Small intestine (tissue), 7 donors: ENCODE data around the gene ETV6. TPM values are rescaled to one million over a fixed set of nuclear protein-coding genes. Genes with fewer than 3 reads are reported as not detected.
A peak's percentile ranks its signal among the peaks of the same experiment; 100 is the strongest.

Source experiments
- DNase-seq, 2 donors: peaks; one replicate each; pipeline versions ENCODE4 v3.0.0 to v3.0.0-alpha.2; 2013
- FAIRE-seq: peaks from 2 replicates; lab custom pipeline; 2012; peaks lifted over from hg19 to GRCh38; lab: Jason Lieb, UNC
- H3K27ac ChIP-seq, 3 donors: one replicate each; pipeline ENCODE4 v1.5.1; 2013; ENCODE audit warnings: low read length in 2 of 3, mild to moderate bottlenecking in 2 of 3, control low read depth in 1 of 3, inconsistent platforms in 1 of 3, low read depth in 1 of 3, moderate library complexity in 1 of 3
- H3K27me3 ChIP-seq, 3 donors: one replicate each; pipeline ENCODE4 v1.6.1; 2013; ENCODE audit warnings: low read length in 3 of 3, inconsistent platforms in 1 of 3; ENCODE audit not compliant: control insufficient read depth in 3 of 3, insufficient read depth in 3 of 3
- H3K36me3 ChIP-seq, 3 donors: one replicate each; pipeline ENCODE4 v1.6.1; 2013; ENCODE audit warnings: low read length in 3 of 3, inconsistent platforms in 1 of 3, low read depth in 1 of 3, mild to moderate bottlenecking in 1 of 3, moderate library complexity in 1 of 3; ENCODE audit not compliant: control insufficient read depth in 3 of 3, insufficient read depth in 2 of 3
- H3K4me1 ChIP-seq, 3 donors: one replicate each; pipeline ENCODE4 v1.6.1; 2013; ENCODE audit warnings: low read length in 2 of 3, inconsistent platforms in 1 of 3, low read depth in 1 of 3, mild to moderate bottlenecking in 1 of 3, moderate library complexity in 1 of 3; ENCODE audit not compliant: control insufficient read depth in 3 of 3, insufficient read depth in 2 of 3
- H3K4me3 ChIP-seq, 3 donors: one replicate each; pipeline ENCODE4 v1.5.1; 2013; ENCODE audit warnings: low read length in 3 of 3, control low read depth in 1 of 3, inconsistent platforms in 1 of 3, low read depth in 1 of 3, mild to moderate bottlenecking in 1 of 3, moderate library complexity in 1 of 3
- H3K9me3 ChIP-seq, 2 donors: one replicate each; pipeline ENCODE4 v1.6.1; 2013; ENCODE audit warnings: low read depth in 1 of 2, low read length in 1 of 2; ENCODE audit not compliant: control insufficient read depth in 2 of 2, insufficient read depth in 1 of 2
- WGBS, 3 donors: extraction: QIAGEN DNeasy Blood & Tissue Kit; methylation state at CpG; one replicate each; pipeline ENCODE4 v1.1.7; 2013; 5-methylcytosine and 5-hydroxymethylcytosine counted together
- polyA plus RNA-seq, 4 donors: library from polyadenylated mRNA; stranded (reverse) in 3 of 4; unstranded in 1 of 4; fragments of 200-250 nt in 3 of 4; fragments of 120-200 nt in 1 of 4; gene quantifications; one replicate each; pipeline versions ENCODE4 v1.2.1 to v1.2.3, GENCODE V29; 2013
- donor health status: healthy with polysubstance abuse.
- donor health status: control.
- donor health status: control.
- donor health status: Bipolar disorder and iron deficiency.
- donor health status: healthy.

ETV6 gene
- polyA plus RNA-seq, 4 donors, result 5.1 to 13.6 (median 8.4) TPM

- H3K4me1 ChIP-seq, result peaks cover 18 to 36% (median 31%) of the 10 kb centered on the region in 3 donors
- H3K36me3 ChIP-seq, result peaks cover 0 to 9% (median 0%) of the 10 kb centered on the region in 3 donors
- H3K4me3 ChIP-seq, result no peak overlapping the region
- H3K9me3 ChIP-seq, result no peaks in the 10 kb centered on the region
- H3K27ac ChIP-seq, result peak overlapping the region; percentile 77 to 86 (median 84)
- no peaks in the 10 kb centered on the region for H3K27me3 ChIP-seq
- DNase-seq (no peak), FAIRE-seq (no peak)
- 31 to 64% (median 47%) methylated on average over 1 of the region's 1 CpG for WGBS, 3 donors
Measured at GRCh38 chr12:11731042-11731357, 81.5 kb downstream of the ETV6 start.

DNA sequence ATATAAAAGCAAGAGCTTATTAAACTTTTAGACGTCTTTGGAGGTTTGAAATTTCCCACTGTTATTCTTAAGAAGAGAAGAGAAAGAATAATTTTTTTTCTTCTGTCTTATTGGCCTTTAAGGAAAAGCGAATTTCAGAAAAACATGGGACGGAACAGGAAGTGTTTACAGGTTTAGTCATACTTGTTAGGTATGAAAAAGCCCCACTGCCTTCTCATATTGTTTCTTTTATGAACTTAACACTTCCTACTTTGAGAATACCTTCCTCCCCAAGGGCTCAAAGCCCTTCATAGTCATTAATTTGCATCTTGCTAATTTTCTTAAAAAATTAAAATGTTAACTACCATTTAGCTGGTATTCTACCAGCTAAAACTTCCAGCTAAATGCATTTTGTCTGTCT lies 82.0 kb downstream of the ETV6 start:
- H3K27me3 ChIP-seq, result no peaks in the 10 kb centered on the region
- 21 to 37% (median 22%) methylated on average over 3 of the region's 3 CpGs for WGBS, 3 donors
- H3K4me3 ChIP-seq, result no peak overlapping the region
- H3K27ac ChIP-seq, result peak overlapping the region in 2 of 3 donors; percentile 68 to 77
- FAIRE-seq (no peak), DNase-seq (no peak)
- peaks cover 0 to 9% (median 0%) of the 10 kb centered on the region in 3 donors for H3K36me3 ChIP-seq
- no peaks in the 10 kb centered on the region for H3K9me3 ChIP-seq
- peaks cover 16 to 36% (median 31%) of the 10 kb centered on the region in 3 donors for H3K4me1 ChIP-seq

- 76 to 82% (median 80%) methylated on average over 5 of the region's 5 CpGs for WGBS, 3 donors
- no peak for FAIRE-seq
- peaks cover 16 to 36% (median 31%) of the 10 kb centered on the region in 3 donors for H3K4me1 ChIP-seq
Measured at GRCh38 chr12:11732023-11732422, 82.5 kb downstream of the ETV6 start.

GRCh38 chr12:11732715-11733114 lies 83.2 kb downstream of the ETV6 start:
- Histone ChIP-seq H3K27ac (peak overlapping the region in 1 of 3 donors; percentile 61), H3K4me1 (peaks cover 16 to 36% (median 29%) of the 10 kb centered on the region in 3 donors)

More at GRCh38 chr12:11732023-11732422, 82.5 kb downstream of the ETV6 start:
- Histone ChIP-seq H3K27ac (peak overlapping the region in 2 of 3 donors; percentile 14 to 68), H3K36me3 (peaks cover 0 to 7% (median 0%) of the 10 kb centered on the region in 3 donors), H3K4me3 (no peak overlapping the region), H3K27me3 (no peaks in the 10 kb centered on the region), H3K9me3 (no peaks in the 10 kb centered on the region)
- DNase-seq, result no peak

DNA sequence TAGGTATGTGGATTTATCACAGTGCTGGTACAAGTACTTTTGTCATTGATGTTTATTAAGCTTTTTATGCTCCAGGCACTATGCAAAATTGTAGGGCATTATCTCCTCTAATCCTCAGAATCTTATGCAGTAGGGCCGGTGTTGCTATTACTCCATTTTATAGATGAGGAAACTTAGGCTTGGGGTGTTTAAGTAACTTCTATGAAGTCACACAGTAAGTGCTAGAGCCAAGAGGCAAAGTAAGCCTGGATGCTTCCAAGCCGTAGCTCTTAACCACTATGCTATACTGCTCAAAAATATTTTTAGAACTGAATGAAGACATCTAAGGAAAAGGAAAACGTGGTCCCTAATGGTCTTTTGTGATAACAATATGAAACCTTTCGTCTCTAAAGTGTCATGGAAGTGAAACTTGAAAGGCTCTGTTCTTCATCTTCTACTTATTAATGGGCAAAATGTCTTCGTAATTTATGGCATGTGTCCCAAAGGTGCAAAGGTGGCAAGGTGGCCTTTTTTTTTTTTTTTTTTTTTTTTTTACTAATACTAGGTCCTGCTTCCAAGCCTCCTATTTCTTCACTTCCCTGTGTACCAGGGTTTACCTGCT lies 85.2 kb downstream of the ETV6 start:
- no peaks in the 10 kb centered on the region for H3K9me3 ChIP-seq
- H3K4me1 ChIP-seq, result peaks cover 14 to 28% (median 19%) of the 10 kb centered on the region in 3 donors
- no peak for FAIRE-seq
- DNase-seq, result peak in 1 of 2 donors; percentile 35
- H3K27me3 ChIP-seq, result no peaks in the 10 kb centered on the region
- WGBS, 3 donors, result 44 to 66% (median 54%) methylated on average over 5 of the region's 5 CpGs
- peaks cover 0 to 9% (median 0%) of the 10 kb centered on the region in 3 donors for H3K36me3 ChIP-seq
- no peak overlapping the region for H3K27ac ChIP-seq
- H3K4me3 ChIP-seq, result no peak overlapping the region

More at GRCh38 chr12:11732715-11733114, 83.2 kb downstream of the ETV6 start:
- H3K36me3 ChIP-seq, result peaks cover 0 to 5% (median 0%) of the 10 kb centered on the region in 3 donors
- H3K27me3 ChIP-seq, result no peaks in the 10 kb centered on the region
- 79 to 85% (median 83%) methylated on average over 2 of the region's 2 CpGs for WGBS, 3 donors
- DNase-seq (no peak), FAIRE-seq (no peak)
- H3K4me3 ChIP-seq, result no peak overlapping the region
- no peaks in the 10 kb centered on the region for H3K9me3 ChIP-seq

- WGBS, 3 donors, result 73 to 86% (median 74%) methylated on average over 6 of the region's 6 CpGs
- no peak for FAIRE-seq
- peaks cover 0 to 9% (median 8%) of the 10 kb centered on the region in 3 donors for H3K4me1 ChIP-seq
Measured at GRCh38 chr12:11738450-11738849, 89.0 kb downstream of the ETV6 start.

GRCh38 chr12:11739980-11740577 lies 90.6 kb downstream of the ETV6 start:
- Histone ChIP-seq H3K4me1 (peaks cover 0 to 7% (median 7%) of the 10 kb centered on the region in 3 donors), H3K27ac (no peak overlapping the region), H3K9me3 (no peaks in the 10 kb centered on the region), H3K4me3 (no peak overlapping the region), H3K36me3 (peaks cover 0 to 4% (median 0%) of the 10 kb centered on the region in 3 donors), H3K27me3 (no peaks in the 10 kb centered on the region)
- WGBS, 3 donors, result 77 to 91% (median 85%) methylated on average over 9 of the region's 9 CpGs
- FAIRE-seq, result no peak
- DNase-seq, result no peak

More at GRCh38 chr12:11738450-11738849, 89.0 kb downstream of the ETV6 start:
- no peak overlapping the region for H3K27ac ChIP-seq
- H3K9me3 ChIP-seq, result no peaks in the 10 kb centered on the region
- no peaks in the 10 kb centered on the region for H3K27me3 ChIP-seq
- H3K36me3 ChIP-seq, result peaks cover 0 to 6% (median 0%) of the 10 kb centered on the region in 3 donors
- DNase-seq, result no peak
- no peak overlapping the region for H3K4me3 ChIP-seq

DNA sequence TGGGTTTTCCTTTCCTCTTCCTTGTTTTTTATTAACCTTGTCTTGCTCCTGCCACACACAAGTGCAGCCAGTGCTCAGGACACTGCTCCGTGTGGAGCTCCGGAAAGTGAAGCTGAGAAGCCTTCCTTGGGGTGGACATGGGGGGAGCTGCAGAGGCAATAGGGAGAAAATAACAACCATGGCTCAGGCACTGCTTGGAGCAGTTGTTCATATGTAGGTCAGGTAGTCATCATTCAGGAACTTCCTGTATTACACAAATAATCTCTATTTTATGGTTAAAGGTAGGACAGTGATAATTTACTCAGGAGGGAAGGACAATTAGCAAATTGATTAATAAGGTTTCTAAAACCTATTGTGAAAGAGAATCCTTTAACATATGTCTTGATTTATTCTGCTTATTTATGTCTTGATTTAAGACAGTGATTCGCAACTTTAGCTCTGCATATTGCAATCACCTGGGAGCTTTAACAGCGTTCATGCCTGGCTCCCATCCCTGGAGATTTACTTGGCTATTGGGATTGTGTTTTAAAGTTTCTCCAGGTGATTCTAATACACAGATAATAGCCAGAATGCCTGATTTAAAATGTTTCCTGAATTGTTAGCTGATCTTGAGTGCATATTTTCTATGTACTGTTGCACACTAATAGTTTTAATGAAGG lies 92.1 kb downstream of the ETV6 start:
- Histone ChIP-seq H3K4me3 (no peak overlapping the region), H3K36me3 (peaks cover 0 to 4% (median 0%) of the 10 kb centered on the region in 3 donors), H3K27me3 (no peaks in the 10 kb centered on the region), H3K27ac (no peak overlapping the region), H3K9me3 (no peaks in the 10 kb centered on the region), H3K4me1 (peaks cover 0 to 5% (median 5%) of the 10 kb centered on the region in 3 donors)
- no peak for DNase-seq
- FAIRE-seq, result no peak
- WGBS, 3 donors, result 69 to 82% (median 76%) methylated on average over 4 of the region's 4 CpGs
